ENCODE results near the gene FAM177A1. TPM values are rescaled to one million over a fixed set of nuclear protein-coding genes. Genes with fewer than 3 reads are reported as not detected.
A peak's percentile ranks its signal among the peaks of the same experiment; 100 is the strongest.
"Not testable (repeated sequence)": the region's sequence is repeated elsewhere in the genome, so short reads cannot be mapped to it uniquely, and the experiment has no call there.

Gene FAM177A1, protein sequence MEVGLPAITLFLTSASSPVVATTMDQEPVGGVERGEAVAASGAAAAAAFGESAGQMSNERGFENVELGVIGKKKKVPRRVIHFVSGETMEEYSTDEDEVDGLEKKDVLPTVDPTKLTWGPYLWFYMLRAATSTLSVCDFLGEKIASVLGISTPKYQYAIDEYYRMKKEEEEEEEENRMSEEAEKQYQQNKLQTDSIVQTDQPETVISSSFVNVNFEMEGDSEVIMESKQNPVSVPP
- polyA plus RNA-seq = 10 to 100 TPM; 29.8 to 54.8 (median 40.0) TPM

- H3K27ac ChIP-seq (ENCODE audit: low read depth, low read length) = peak within 1 kb of the TSS; percentile 98
- 0 to 1% (median 1%) methylated on average over 57 to 77 of the region's 77 CpGs for WGBS, 3 donors
These were observed at the start of gene FAM177A1 for GRCh38 chr14:35046048-35046750. TSS of gene FAM177A1 (plus strand) at chr14:35046272. CDS start at chr14:35046464, 192 bp downstream.

DNA sequence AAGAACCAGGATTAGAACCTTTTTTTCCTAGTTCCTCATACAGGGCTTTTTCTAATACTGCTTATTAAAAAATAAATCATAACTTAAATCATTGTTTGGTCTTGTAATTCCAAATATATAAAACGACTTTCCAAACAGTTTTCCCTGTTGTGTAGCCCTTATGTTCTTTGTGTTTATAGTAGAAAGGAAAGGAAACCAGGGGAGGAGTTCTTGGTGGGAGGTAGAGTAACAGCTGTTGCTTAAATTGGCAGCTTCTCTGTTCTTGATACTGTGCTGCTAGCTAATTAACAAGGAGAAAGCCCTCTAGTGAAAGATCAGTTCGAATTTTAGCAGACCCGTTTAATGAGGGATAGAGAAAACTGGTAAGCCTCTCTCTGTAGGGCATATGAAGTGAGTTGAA lies 48.3 kb upstream of the FAM177A1 start:
- WGBS, 3 donors = 43 to 49% (median 47%) methylated on average over 3 of the region's 3 CpGs
- H3K27ac ChIP-seq (ENCODE audit: low read depth, low read length) = no peak overlapping the region

DNA sequence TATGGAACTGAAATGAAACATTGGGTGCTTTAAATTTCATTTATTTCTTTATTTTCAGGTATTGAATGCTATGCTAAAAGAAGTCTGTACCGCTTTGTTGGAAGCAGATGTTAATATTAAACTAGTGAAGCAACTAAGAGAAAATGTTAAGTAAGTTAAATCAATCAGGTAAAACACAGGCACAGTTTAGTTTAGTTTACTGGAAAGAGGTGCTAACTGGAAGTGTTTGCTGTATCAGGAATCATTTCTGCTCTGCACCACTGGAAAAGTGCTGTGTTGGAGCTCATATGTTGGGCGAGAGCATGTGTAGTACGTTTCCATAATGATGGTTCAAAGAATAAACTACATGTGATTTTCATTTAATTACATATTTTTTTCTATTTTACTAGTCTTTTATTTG lies 46.6 kb upstream of the FAM177A1 start:
- 88 to 96% (median 96%) methylated on average over 3 of the region's 3 CpGs for WGBS, 3 donors

GRCh38 chr14:35001621-35002020 lies 44.5 kb upstream of the FAM177A1 start:
- no peak overlapping the region for H3K27ac ChIP-seq (ENCODE audit: low read depth, low read length)
- WGBS, 3 donors = 93 to 100% (median 94%) methylated on average over 2 of the region's 2 CpGs

More for the DNA sequence above, 46.6 kb upstream of the FAM177A1 start:
- no peak overlapping the region for H3K27ac ChIP-seq (ENCODE audit: low read depth, low read length)

DNA sequence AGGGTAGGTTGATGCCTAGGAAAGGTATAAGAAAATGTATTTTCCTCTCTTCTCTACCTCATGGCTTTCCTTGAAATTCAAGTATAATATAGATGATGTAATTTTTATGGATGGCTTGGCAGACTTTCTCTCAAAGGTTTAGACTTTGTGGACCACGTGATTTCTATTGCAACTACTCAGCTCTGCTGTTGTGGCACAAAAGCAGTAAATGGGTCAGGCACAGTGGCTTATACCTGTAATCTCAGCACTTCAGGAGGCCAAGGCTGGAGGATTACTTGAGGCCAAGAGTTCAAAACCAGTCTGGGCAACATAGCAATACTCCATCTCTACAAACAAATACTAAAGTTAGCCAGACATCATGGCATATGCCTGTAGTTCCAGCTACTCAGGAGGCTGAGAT lies 41.2 kb upstream of the FAM177A1 start:
- 91 to 100% (median 100%) methylated on average over 1 of the region's 1 CpG for WGBS, 3 donors
- H3K27ac ChIP-seq (ENCODE audit: low read depth, low read length) = no peak overlapping the region

- H3K27ac ChIP-seq (ENCODE audit: low read depth, low read length) = no peak overlapping the region
- WGBS, 3 donors = 94 to 100% (median 98%) methylated on average over 1 of the region's 1 CpG
These were observed 29.5 kb upstream of the FAM177A1 start for GRCh38 chr14:35016568-35016967.

DNA sequence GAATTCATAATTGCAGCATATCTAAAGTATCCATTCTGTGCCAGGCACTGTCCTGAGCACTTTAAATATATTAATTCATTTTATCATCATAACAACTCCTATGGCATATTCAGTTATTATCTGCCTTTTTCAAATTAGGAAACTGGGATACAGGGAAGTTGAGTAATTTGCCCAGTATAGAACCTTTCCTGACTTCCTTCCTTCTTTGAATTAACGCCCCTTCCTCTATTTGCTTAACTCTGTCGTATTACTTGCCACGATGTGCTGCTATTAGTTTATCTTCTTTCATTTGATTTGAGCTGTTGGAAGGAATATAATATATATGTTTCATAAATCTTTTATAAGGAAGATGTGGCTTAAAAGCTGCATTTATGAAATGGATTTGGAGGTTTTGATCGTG lies 25.4 kb upstream of the FAM177A1 start:
- 55 to 74% (median 66%) methylated on average over 4 of the region's 4 CpGs for WGBS, 3 donors
- no peak overlapping the region for H3K27ac ChIP-seq (ENCODE audit: low read depth, low read length)

DNA sequence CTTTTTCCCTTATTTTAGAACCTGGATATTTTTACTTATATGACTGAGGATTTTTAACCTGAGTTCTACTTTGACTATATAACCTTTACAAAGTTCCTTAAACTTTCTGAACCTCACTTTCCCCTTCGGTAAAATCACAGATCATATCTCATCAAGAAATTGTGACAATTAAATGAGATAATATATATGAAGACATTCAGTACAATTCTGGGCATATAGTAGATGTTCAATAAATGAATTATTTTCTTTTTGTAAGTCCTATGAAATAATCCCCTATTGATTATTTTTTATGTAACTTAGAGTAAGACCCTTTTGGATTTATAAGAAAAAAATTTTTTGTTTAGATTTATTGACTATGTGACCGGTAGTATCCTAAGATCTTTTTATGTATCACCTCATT lies 17.6 kb upstream of the FAM177A1 start:
- 94 to 97% (median 95%) methylated on average over 2 of the region's 2 CpGs for WGBS, 3 donors
- no peak overlapping the region for H3K27ac ChIP-seq (ENCODE audit: low read depth, low read length)

GRCh38 chr14:35032562-35032961 lies 13.5 kb upstream of the FAM177A1 start:
- WGBS, 3 donors = 94 to 100% (median 98%) methylated on average over 2 of the region's 2 CpGs
- no peak overlapping the region for H3K27ac ChIP-seq (ENCODE audit: low read depth, low read length)

DNA sequence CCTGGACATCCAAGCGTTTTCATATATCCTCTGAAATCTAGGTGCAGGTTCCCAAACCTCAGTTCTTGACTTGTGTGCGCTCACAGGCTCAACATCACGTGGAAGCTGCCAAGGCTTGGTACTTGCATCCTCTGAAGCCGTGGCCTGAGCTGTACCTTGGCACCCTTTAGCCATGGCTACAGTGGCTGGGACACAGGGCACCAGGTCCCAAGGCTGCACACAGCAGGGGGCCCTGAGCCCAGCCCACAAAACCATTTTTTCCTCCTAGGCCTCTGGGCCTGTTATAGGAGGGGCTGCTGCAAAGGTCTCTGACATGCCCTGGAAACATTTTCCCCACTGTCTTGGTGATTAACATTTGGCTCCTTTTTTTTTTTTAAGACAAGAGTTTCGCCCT lies 11.6 kb upstream of the FAM177A1 start:
- WGBS, 3 donors = 88 to 98% (median 98%) methylated on average over 5 of the region's 5 CpGs
- no peak overlapping the region for H3K27ac ChIP-seq (ENCODE audit: low read depth, low read length)

DNA sequence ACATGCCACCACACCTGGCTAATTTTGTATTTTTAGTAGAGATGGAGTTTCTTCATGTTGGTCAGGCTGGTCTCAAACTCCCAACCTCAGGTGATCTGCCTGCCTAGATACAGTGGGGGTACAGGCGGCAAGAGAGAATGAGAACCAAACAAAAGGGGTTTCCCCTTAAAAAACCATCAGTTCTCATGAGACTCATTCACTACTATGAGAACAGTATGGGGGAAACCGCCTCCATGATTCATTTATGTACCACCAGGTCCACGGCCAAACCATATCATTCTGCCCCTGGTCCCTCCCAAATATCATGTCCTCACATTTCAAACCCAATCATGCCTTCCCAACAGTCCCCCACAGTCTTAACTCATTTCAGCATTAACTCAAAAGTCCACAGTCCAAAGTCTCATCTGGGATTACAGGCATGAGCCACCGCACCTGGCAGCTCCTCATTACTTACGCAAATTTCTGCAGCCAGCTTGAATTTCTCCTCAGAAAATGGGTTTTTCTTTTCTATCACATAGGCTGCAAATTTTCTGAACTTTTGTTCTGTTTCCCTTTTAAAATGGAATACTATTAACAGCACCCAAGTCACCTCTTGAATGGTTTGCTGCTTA lies 11.0 kb upstream of the FAM177A1 start:
- WGBS, 3 donors = 94 to 97% (median 95%) methylated on average over 5 of the region's 5 CpGs
- not testable (repeated sequence) for H3K27ac ChIP-seq (ENCODE audit: low read depth, low read length)

DNA sequence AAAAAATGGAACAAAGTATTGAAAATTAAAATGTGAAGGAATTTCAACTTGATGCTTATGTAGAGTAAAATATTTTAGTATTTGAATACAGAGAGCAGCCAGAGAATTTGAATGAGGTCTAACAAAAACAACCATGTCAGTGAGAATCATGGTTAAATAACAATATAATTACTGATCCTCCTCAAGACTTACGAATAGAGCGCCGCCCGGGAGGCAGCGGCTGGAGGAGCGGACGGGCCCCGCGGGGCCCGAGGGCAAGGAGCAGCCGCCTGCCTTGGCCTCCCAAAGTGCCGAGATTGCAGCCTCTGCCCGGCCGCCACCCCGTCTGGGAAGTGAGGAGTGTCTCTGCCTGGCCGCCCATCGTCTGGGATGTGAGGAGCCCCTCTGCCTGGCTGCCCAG lies 7.8 kb upstream of the FAM177A1 start:
- 57 to 99% (median 92%) methylated on average over 2 to 11 of the region's 17 CpGs for WGBS, 3 donors
- not testable (repeated sequence) for H3K27ac ChIP-seq (ENCODE audit: low read depth, low read length)

- WGBS, 3 donors = 85 to 89% (median 88%) methylated on average over 3 of the region's 3 CpGs
- no peak overlapping the region for H3K27ac ChIP-seq (ENCODE audit: low read depth, low read length)
These were observed 3.4 kb upstream of the FAM177A1 start for GRCh38 chr14:35042632-35043031.

- no peak overlapping the region for H3K27ac ChIP-seq (ENCODE audit: low read depth, low read length)
- WGBS, 3 donors = 75 to 96% (median 88%) methylated on average over 2 of the region's 2 CpGs
These were observed 3.0 kb upstream of the FAM177A1 start for GRCh38 chr14:35043046-35043445.

- 16 to 28% (median 21%) methylated on average over 8 of the region's 8 CpGs for WGBS, 3 donors
- H3K27ac ChIP-seq (ENCODE audit: low read depth, low read length) = peak overlapping the region; percentile 98
These were observed 904 bp upstream of the FAM177A1 start for GRCh38 chr14:35044939-35045797.

- WGBS, 3 donors = 0 to 1% (median 1%) methylated on average over 6 of the region's 6 CpGs
- H3K27ac ChIP-seq (ENCODE audit: low read depth, low read length) = peak overlapping the region; percentile 98
These were observed 349 bp upstream of the FAM177A1 start for GRCh38 chr14:35045798-35046047.

- WGBS, 3 donors = 23 to 27% (median 25%) methylated on average over 23 of the region's 23 CpGs
- H3K27ac ChIP-seq (ENCODE audit: low read depth, low read length) = peak overlapping the region; percentile 84
These were observed 872 bp downstream of the FAM177A1 start for GRCh38 chr14:35046751-35047536.

DNA sequence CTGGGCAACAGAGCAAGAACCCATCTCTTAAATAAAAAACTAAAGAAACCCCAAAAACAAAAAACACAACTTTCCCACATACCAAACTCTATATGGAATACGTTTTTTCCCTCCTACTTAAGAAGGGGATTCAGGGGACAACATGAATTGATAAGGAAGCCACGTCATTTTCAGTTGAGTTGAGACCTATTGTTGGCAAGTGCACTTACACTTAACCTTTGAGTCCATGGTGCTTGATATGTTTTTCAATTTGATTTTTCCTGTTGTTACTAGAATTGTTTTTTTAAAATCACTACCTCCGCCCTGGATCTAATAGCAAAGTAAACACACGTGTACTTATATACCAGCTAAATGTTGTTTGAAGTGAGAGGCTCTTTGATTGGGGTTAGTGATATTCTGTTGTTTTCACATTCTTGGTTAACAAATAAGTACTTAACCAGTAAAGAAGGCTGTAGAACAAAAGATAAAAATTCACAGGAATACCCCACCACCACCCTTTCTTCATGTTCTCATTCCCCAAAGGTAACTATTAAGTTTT lies 2.0 kb downstream of the FAM177A1 start:
- no peak overlapping the region for H3K27ac ChIP-seq (ENCODE audit: low read depth, low read length)
- 43 to 88% (median 76%) methylated on average over 4 of the region's 4 CpGs for WGBS, 3 donors
